HCT116 (cell line): ENCODE data around the gene CLEC16A. TPM values are rescaled to one million over a fixed set of nuclear protein-coding genes. Genes with fewer than 3 reads are reported as not detected.

Experiments
- ATAC-seq: fragments of 200-7000 bp; cut with Tn5 transposase; 2 replicates; pipeline ENCODE4 v1.9.1; 2020; ENCODE audit warnings: mild to moderate bottlenecking, moderate library complexity
- BruUV-seq: library from RNA; stranded (reverse); fragments of 400-500 nt; replicated peaks from 2 replicates; lab custom pipeline; 2021; lab: Mats Ljungman, UMichigan
- CTCF ChIA-PET: fragments of 300-600 bp; sonication (Branson Sonifier 250); formaldehyde crosslinking; loops from one replicate; lab custom pipeline; 2021; ENCODE audit warnings: antibody characterized with exemption; lab: Charles Lee
- POLR2A ChIA-PET: fragments of 300-600, 350-600 bp; sonication (Branson Sonifier 250); formaldehyde crosslinking; loops from one replicate; lab custom pipeline; 2021; ENCODE audit warnings: antibody characterized with exemption; lab: Charles Lee
- RAD21 ChIA-PET, 2 experiments: fragments of 300-600 bp; sonication (Branson Sonifier 250); formaldehyde crosslinking; loops; one replicate each; lab custom pipeline; 2023; ENCODE audit warnings: low total read pairs in 2 of 2; ENCODE audit not compliant: uncharacterized antibody in 2 of 2, unreplicated experiment in 2 of 2, low non-redundant PET in 1 of 2; lab: Charles Lee
- DNase-seq: peaks from one replicate; pipeline ENCODE4 v3.0.0-alpha.2; 2010; ENCODE audit warnings: low read depth, low spot score
- H2AFZ ChIP-seq: fragments of 200-600 bp; shearing (Covaris generic), sonication (generic); 2 replicates; pipeline ENCODE4 v1.6.1; 2017; ENCODE audit warnings: low read depth, mixed run types, mixed read lengths, antibody characterized with exemption, low read length; ENCODE audit not compliant: poor library complexity, severe bottlenecking
- H3K27ac ChIP-seq: 2 replicates; pipeline ENCODE4 v1.5.1; 2012; ENCODE audit warnings: low read depth, low read length
- H3K27me3 ChIP-seq: fragments of 200-600 bp; sonication (generic); 2 replicates; pipeline ENCODE4 v1.6.1; 2016; ENCODE audit warnings: mixed run types, low read length, mixed read lengths; ENCODE audit not compliant: insufficient read depth
- H3K36me3 ChIP-seq, 2 experiments: fragments of 200-500 bp in 1 of 2; fragments of 200-600 bp in 1 of 2; sonication (Bioruptor generic) in 1 of 2; sonication (generic) in 1 of 2; 2 replicates each; pipeline versions ENCODE4 v1.5.1 to v1.6.1; 2014 to 2016; ENCODE audit warnings: low read length in 2 of 2, inconsistent platforms in 1 of 2, mixed read lengths in 1 of 2, mixed run types in 1 of 2; ENCODE audit not compliant: insufficient read depth in 2 of 2, control insufficient read depth in 1 of 2
- H3K4me1 ChIP-seq, 2 experiments: fragments of 200-600 bp in 1 of 2; sonication (generic) in 1 of 2; 2 replicates each; pipeline versions ENCODE4 v1.5.1 to v1.6.1; 2012 to 2017; ENCODE audit warnings: low read length in 2 of 2, inconsistent platforms in 1 of 2, mild to moderate bottlenecking in 1 of 2, mixed read lengths in 1 of 2, mixed run types in 1 of 2, moderate library complexity in 1 of 2; ENCODE audit not compliant: insufficient read depth in 2 of 2, control insufficient read depth in 1 of 2
- H3K4me2 ChIP-seq: fragments of 200-600 bp; sonication (generic); 2 replicates; pipeline ENCODE4 v1.6.1; 2017; ENCODE audit warnings: mixed run types, low read length, mixed read lengths
- H3K4me3 ChIP-seq, 2 experiments: fragments of 200-600 bp in 1 of 2; sonication (generic) in 1 of 2; replicated peaks in 1 of 2; 2 replicates each; pipeline ENCODE4 v1.5.1; 2011 to 2016; ENCODE audit warnings: low read length in 2 of 2, control low read depth in 1 of 2, low read depth in 1 of 2, mild to moderate bottlenecking in 1 of 2, mixed read lengths in 1 of 2, mixed run types in 1 of 2
- H3K79me2 ChIP-seq: fragments of 200-600 bp; sonication (generic); 2 replicates; pipeline ENCODE4 v1.6.1; 2017; ENCODE audit warnings: mild to moderate bottlenecking, mixed run types, low read length, moderate library complexity, mixed read lengths; ENCODE audit not compliant: insufficient read depth
- H3K9ac ChIP-seq: fragments of 200-600 bp; sonication (generic); 2 replicates; pipeline ENCODE4 v1.6.1; 2016; ENCODE audit warnings: low read length, mixed read lengths
- H3K9me2 ChIP-seq: fragments of 200-600 bp; sonication (generic), shearing (Covaris generic); 2 replicates; pipeline ENCODE4 v1.6.1; 2017; ENCODE audit warnings: mixed run types, mild to moderate bottlenecking, moderate library complexity; ENCODE audit not compliant: insufficient read depth
- H3K9me3 ChIP-seq, 2 experiments: fragments of 200-500 bp in 1 of 2; fragments of 200-600 bp in 1 of 2; sonication (Bioruptor generic) in 1 of 2; sonication (generic) in 1 of 2; 2 replicates each; pipeline ENCODE4 v1.6.1; 2014 to 2017; ENCODE audit warnings: low read length in 2 of 2, mixed read lengths in 2 of 2, inconsistent platforms in 1 of 2, low read depth in 1 of 2, mild to moderate bottlenecking in 1 of 2, mixed run types in 1 of 2, moderate library complexity in 1 of 2; ENCODE audit not compliant: control insufficient read depth in 1 of 2, insufficient read depth in 1 of 2
- H4K20me1 ChIP-seq: fragments of 200-600 bp; sonication (generic), shearing (Covaris generic); 2 replicates; pipeline ENCODE4 v1.6.1; 2017; ENCODE audit warnings: mixed run types, mild to moderate bottlenecking, moderate library complexity; ENCODE audit not compliant: insufficient read depth
- ATF3 ChIP-seq: IDR thresholded peaks from 2 replicates; pipeline ENCODE4 v1.6.1; 2012
- CBX3 ChIP-seq: IDR thresholded peaks from 2 replicates; pipeline ENCODE4 v1.6.1; 2012; ENCODE audit warnings: low read depth
- CEBPB ChIP-seq: IDR thresholded peaks from 2 replicates; pipeline ENCODE4 v1.6.1; 2012; ENCODE audit warnings: low read depth
- EGR1 ChIP-seq: IDR thresholded peaks from 2 replicates; pipeline ENCODE4 v1.6.1; 2012; ENCODE audit warnings: low read depth
- EZH2 ChIP-seq: fragments of 200-600 bp; sonication (generic); IDR thresholded peaks from 2 replicates; pipeline ENCODE4 v1.6.1; 2017; ENCODE audit warnings: antibody characterized with exemption, mixed run types
- EZH2phosphoT487 ChIP-seq: fragments of 200-600 bp; IDR thresholded peaks from 2 replicates; pipeline ENCODE4 v1.6.1; 2018; ENCODE audit warnings: antibody characterized with exemption, borderline replicate concordance
- TCF7L2 ChIP-seq: IDR thresholded peaks from 2 replicates; pipeline ENCODE4 v1.7.0; 2011; ENCODE audit warnings: borderline replicate concordance, inconsistent platforms; ENCODE audit not compliant: insufficient read depth, insufficient read length; ENCODE audit errors: extremely low read depth
- YY1 ChIP-seq: IDR thresholded peaks from 2 replicates; pipeline ENCODE4 v1.6.1; 2011; ENCODE audit warnings: low read length, low read depth, moderate library complexity, mild to moderate bottlenecking; ENCODE audit not compliant: insufficient replicate concordance; ENCODE audit errors: extremely low read depth
- ZFX ChIP-seq: fragments of 450-650 bp; IDR thresholded peaks from 2 replicates; pipeline ENCODE4 v1.6.1; 2017
- intact Hi-C: fragments of 100-400 bp; cut with micrococcal nuclease; formaldehyde crosslinking; loops from 2 replicates; pipeline ENCODE4 v1.10.0; 2022
- total RNA-seq: library from RNA; stranded (reverse); gene quantifications from one replicate; pipeline ENCODE4 v1.2.1, GENCODE V29; 2021; ENCODE audit not compliant: unreplicated experiment

CLEC16A gene
- total RNA-seq, 1 experiment from 2014 or later, result 18.0 TPM

- BruUV-seq, result no TSS peak
- H3K4me2 ChIP-seq, result peak overlapping the region; percentile 94
- ChIA-PET POLR2A (no interaction called here), RAD21 (no interaction called here), CTCF (no interaction called here)
- peaks cover 72% of the 10 kb centered on the region for H3K79me2 ChIP-seq
- no peaks in the 10 kb centered on the region for H3K9me3 ChIP-seq
- ATAC-seq (peak; percentile 1; the same call in 1 of the 2 replicates), DNase-seq (no peak)
- H3K4me3 ChIP-seq, result peak overlapping the region; percentile 71 to 84
- TF ChIP-seq YY1 (no peak), CEBPB (no peak), CBX3 (no peak), TCF7L2 (no peak), EGR1 (no peak), ATF3 (no peak), ZFX (no peak), EZH2phosphoT487 (no peak), EZH2 (no peak)
- intact Hi-C loops, result no loop called here
- peaks cover 9 to 33% of the 10 kb centered on the region in 2 experiments; a peak in 2 of 4 replicates for H3K36me3 ChIP-seq
- 0 out of 2 replicates have a peak, but pooled peaks cover under 1% of the 10 kb centered on the region for H4K20me1 ChIP-seq
- peak overlapping the region; percentile 65; the same call in 1 of the 2 replicates for H3K27ac ChIP-seq
- H3K27me3 ChIP-seq, result no peaks in the 10 kb centered on the region
- H3K9me2 ChIP-seq, result no peaks in the 10 kb centered on the region
- peak overlapping the region; percentile 80 for H3K9ac ChIP-seq
- no peak overlapping the region for H2AFZ ChIP-seq
- peaks cover 27 to 38% of the 10 kb centered on the region in 2 experiments for H3K4me1 ChIP-seq
These were observed 3.0 kb upstream of the CLEC16A start for GRCh38 chr16:10941127-10941933.
